HFF-Myc (cell line): ENCODE results near the gene PSD2.
A peak's percentile ranks its signal among the peaks of the same experiment; 100 is the strongest.

Source experiments
- DNase-seq: peaks from one replicate; pipeline ENCODE4 v3.0.0-alpha.2; 2011; ENCODE audit warnings: low read depth; ENCODE audit errors: extremely low read depth
- H3K4me3 ChIP-seq: replicated peaks from 2 replicates; pipeline ENCODE4 v1.5.1; 2011; ENCODE audit warnings: low read depth, mild to moderate bottlenecking, control low read depth, low read length
- CTCF ChIP-seq: IDR thresholded peaks from 2 replicates; pipeline ENCODE4 v1.5.1; 2012; ENCODE audit warnings: mild to moderate bottlenecking, low read depth, low read length, control low read depth; ENCODE audit errors: missing control alignments

PSD2 gene

GRCh38 chr5:139862803-139863202 lies 67.2 kb downstream of the PSD2 start:
- no peak overlapping the region for H3K4me3 ChIP-seq
- peak; percentile 30 for TF ChIP-seq CTCF
- no peak for DNase-seq

GRCh38 chr5:139863361-139863760 lies 67.8 kb downstream of the PSD2 start:
- H3K4me3 ChIP-seq = no peak overlapping the region
- DNase-seq = no peak
- TF ChIP-seq CTCF = no peak

- no peak overlapping the region for H3K4me3 ChIP-seq
- peak; percentile 85 for TF ChIP-seq CTCF
- DNase-seq = no peak
Measured at GRCh38 chr5:139863855-139864558, 68.4 kb downstream of the PSD2 start.

GRCh38 chr5:139864716-139865483 lies 69.3 kb downstream of the PSD2 start:
- DNase-seq = no peak
- TF ChIP-seq CTCF = no peak
- no peak overlapping the region for H3K4me3 ChIP-seq

- DNase-seq = no peak
- no peak for TF ChIP-seq CTCF
- no peak overlapping the region for H3K4me3 ChIP-seq
Measured at GRCh38 chr5:139867109-139867508, 71.5 kb downstream of the PSD2 start.

DNA sequence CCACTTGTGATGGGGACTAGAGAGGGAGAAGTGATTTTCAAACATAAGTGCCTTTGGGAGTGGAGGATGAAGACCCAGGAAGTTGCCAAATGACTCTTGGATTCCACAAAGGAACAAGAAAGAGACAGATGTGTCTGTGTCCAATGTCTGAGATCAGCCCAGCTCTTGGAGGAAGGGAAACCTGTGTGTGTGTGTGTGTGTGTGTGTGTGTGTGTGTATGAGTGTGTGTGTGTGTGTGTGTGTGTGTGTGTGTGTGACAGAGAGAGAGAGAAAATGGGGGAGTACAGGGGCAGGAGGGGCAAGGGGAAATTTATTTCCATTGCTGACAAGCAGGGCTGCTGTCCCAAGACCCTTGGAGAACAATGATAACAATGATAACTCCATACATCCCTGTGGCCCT lies 72.0 kb downstream of the PSD2 start:
- no peak overlapping the region for H3K4me3 ChIP-seq
- DNase-seq = no peak
- no peak for TF ChIP-seq CTCF
